Measurements from ENCODE around the gene WHRN.

DNA sequence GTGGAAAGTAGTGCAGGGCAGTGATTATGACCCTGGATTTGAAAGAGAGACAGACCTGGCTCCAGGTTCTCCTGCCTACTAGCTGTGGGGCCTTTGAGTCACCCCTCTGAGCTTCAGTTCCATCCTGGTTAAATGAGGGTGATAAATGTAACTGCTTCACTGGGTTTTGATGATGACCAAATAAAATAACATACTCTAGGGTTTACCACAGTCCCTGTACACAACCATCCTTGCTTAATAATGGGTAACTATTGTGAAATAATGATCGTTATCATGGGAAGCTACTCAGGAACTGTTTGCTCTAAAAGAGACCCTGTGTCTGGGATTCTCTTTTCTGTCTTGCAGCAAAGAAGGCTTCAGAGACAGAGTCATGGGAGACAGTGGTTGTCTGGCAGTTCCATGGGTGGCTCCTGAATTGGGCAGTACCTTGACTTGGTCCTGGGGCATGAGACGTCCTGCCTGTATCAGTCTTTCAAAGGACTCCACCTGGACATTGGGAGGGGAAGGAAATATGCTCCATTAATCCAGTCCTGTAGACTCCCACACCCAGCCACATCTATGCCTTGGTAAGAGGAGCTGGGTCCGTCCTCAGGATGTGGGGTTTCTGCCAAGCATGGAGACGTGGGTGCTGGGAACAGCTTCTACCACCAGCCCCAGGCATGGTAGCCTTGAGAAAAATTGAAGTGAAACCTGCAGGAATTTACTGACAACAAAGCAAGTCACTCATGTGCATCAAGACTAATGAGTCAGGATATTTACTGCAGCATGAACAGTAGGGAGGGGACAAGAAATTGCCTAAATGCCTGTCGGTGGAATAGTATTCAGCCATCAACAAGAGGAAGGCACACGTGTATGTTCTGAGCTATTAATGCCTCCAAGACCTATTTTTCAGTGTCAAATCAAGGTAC is 140.9 kb downstream of the WHRN start:
- TF ChIP-seq POLR2AphosphoS5 (IDR thresholded peaks at IDR 0.05; ENCODE audit: borderline replicate concordance, low read depth, low read length) (no peak), EZH2 (IDR thresholded peaks at IDR 0.05) (no peak), FOXP2 (optimal IDR thresholded peaks at IDR 0.05; ENCODE audit: control extremely low read depth, extremely low read length, insufficient read depth) (peak; percentile 49)

All from SK-N-MC (cell line).